Cardiac septum (tissue), 1 donor: Measurements from ENCODE around the gene XPA. TPM values are rescaled to one million over a fixed set of nuclear protein-coding genes. Genes with fewer than 3 reads are reported as not detected.
"Not testable (repeated sequence)": the region's sequence is repeated elsewhere in the genome, so short reads cannot be mapped to it uniquely, and the experiment has no call there.

Experiments
- DNase-seq: peaks from one replicate; pipeline ENCODE4 v3.0.0-alpha.2; 2020; ENCODE audit warnings: low spot score
- intact Hi-C: fragments of 100-400 bp; cut with DNase I; formaldehyde crosslinking; loops from one replicate; pipeline ENCODE4 v1.14.0; 2022
- total RNA-seq: library from RNA; stranded (reverse); fragmentation: NEBNext Ultra II Directional; extraction: Animal tissue kit (Norgen Biotek cat#: 25700); gene quantifications from one replicate; pipeline ENCODE4 v1.2.1, GENCODE V29; 2021
- donor health status: DM: no; HTN: no; CAD: no.

The XPA gene
- total RNA-seq, 1 donor from 2014 or later, result 10.3 TPM

DNA sequence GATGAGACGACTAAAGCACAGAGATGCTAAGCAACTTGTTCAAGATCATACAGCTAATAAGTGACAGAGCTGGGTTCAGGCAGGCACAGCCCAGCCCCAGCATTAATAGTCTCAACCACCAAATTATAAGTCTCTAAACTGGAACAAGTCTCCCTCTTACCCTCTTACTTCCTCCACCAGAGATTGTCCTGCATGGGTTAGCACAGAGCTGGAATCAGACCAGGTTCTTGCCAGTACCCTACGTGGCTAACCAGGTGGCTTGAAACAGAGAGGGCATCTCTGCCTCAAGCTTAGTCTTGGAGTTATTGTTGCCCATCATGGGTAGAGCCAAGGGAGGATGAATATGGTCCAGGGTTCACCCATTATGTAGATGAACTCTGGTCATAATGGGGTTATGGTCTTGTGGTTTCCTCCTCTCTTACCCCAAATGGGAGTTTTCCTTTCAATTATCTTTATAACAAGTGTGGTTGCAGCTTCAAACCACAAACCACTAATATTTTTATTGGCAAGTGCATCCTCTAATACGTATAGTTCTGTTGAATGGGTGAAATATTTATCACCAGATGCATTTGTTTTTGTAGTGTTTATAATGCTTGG, 8.3 kb upstream of the XPA start:
- intact Hi-C loops, result no loop called here
- no peak for DNase-seq

DNA sequence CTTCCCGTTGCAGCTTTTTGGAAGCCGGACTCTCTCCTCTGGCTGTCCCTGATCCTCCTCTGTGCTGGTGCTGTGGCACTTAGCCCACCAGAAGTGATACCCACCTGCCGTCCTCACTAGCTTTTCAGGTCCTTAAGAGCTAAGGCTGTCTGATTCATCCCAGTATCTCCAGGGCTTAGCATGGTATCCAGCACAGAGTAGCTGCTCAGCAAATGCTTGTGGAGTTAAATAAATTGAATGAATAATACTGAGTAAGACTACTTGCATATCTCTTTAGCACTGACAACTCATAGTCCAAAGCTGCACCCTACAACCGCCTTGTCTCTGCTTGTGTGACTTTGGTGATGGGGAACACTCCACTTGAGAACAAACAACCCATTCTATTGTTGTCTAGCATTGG, 7.7 kb upstream of the XPA start:
- no peak for DNase-seq
- intact Hi-C loops, result no loop called here

DNA sequence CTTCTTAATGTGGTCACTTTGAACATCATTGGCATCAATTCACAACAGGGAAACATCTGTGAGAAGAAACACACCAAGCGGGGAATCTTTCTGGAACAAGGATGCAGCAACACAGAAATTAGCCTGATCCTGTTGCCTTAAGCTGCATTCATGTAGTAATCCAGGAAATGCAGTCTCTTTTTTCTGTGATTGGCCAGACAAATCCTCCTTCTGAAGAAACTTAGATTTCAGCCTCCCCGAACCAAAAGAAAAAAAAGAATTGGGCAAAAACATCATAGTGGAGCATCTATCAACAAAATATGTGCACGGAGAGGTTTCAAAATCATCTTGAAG, 7.2 kb upstream of the XPA start:
- intact Hi-C loops, result no loop called here
- no peak for DNase-seq

DNA sequence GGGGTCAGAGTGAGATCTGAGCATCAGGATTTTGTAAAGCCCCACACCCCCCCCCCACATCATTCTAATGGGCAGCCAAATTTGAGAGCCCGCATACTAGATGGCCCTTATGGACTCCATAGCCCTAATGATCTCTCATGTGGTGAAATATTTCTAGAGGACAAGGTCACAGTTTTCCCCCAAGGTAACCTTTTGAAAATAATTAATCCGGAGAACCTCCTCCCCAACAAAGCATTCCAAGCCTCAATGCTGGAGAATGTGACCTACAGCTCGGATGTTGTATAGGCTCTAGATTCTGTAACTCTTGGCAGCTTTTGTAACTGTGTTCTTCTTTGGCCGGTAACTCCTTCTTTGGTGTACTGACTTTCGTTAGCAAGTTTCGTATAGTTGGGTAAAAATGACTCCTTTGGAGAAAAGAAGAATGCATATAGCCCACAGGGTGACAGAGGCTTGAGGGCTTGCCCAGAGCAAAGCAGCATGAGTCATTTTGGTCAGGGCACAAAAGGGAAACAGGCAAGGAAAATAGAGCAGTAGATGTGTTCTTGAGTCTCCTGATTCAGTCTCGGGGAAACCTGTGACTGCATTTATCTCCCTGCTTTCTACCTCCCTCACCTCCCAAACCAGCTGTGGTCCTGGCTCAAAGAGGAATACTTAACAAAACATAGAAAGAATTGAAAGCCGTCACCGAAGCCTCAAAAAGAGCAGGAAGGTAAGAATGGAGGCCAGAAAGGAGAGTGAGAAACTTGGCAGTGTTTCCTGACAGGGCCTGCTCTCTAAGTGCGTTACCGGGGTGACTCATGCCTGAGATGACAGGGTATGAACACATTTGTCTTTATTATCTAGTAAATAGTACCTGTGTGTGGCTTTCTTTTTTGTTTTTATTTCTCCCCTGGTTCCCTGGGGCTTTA, 6.6 kb upstream of the XPA start:
- intact Hi-C loops, result no loop called here
- no peak for DNase-seq

DNA sequence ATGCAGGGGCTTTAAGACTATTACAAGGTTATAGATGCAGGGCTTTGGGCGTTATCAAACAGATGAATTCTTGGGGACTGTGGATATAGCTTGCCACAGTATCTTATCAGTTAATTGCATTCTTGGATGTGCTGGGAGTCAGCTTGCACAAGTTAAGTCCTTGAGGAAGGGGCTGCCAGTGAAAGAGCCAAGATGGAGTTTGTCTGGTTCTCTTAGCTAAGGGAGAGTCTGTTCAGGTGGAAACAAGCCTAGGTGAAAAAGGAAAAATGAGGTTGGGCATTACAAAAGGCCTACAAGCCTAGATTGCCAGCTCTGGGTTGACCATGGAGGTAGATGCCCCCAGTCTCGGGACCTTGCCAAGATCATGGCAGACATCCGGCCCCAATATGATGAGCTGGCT, 2.7 kb upstream of the XPA start:
- intact Hi-C loops, DNase-seq: not testable (repeated sequence)

DNA sequence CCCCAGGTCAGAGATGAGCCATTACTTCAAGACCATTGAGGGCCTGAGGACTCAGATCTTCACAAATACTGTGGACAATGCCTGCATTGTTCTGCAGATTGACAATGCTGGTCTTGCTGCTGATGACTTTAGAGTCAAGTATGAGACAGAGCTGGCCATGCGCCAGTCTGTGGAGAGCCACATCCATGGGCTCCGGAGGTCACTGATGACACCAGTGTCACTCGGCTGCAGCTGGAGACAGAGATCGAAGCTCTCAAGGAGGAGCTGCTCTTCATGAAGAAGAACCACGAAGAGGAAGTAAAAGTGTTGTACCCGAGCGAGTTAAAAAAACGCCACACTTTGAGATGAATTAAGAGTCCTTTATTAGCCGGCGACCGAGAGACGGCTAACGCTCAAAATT, 2.1 kb upstream of the XPA start:
- intact Hi-C loops, DNase-seq: not testable (repeated sequence)

DNA sequence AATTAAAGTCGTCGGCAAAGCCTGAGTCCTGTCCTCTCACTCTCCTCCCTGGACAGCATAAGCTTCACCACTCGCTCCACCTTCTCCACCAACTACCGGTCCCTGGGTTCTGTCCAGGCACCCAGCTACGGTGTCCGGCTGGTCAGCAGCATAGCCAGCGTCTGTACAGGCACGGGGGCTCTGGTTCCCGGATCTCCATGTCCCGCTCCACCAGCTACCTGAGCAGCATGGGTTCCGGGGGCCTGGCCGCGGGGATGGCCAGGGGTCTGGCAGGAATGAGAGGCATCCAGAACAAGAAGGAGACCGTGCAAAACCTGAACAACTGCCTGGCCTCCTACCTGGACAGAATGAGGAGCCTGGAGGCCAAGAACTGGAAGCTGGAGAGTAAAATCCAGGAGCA, 1.7 kb upstream of the XPA start:
- intact Hi-C loops, result no loop called here
- DNase-seq, result no peak

DNA sequence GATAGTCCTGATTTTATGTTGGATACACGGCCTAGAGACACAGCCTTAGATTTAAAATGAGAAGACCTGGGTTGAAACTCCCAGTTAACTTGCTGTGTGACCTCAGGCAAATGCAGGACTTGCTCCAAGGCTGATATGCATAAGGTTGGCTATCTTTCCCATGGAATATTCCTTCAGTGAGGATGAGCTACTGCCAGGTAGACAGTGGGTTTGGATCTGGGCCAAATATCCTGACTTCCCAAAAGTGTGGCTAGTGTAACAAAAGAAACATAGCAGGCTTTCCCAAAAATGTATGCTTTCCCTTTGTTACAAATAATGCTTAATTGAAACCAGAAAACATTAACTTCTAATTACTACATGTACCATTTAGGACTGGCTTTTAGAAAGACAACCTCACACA, 697 bp upstream of the XPA start:
- DNase-seq, result no peak
- intact Hi-C loops, result no loop called here

DNA sequence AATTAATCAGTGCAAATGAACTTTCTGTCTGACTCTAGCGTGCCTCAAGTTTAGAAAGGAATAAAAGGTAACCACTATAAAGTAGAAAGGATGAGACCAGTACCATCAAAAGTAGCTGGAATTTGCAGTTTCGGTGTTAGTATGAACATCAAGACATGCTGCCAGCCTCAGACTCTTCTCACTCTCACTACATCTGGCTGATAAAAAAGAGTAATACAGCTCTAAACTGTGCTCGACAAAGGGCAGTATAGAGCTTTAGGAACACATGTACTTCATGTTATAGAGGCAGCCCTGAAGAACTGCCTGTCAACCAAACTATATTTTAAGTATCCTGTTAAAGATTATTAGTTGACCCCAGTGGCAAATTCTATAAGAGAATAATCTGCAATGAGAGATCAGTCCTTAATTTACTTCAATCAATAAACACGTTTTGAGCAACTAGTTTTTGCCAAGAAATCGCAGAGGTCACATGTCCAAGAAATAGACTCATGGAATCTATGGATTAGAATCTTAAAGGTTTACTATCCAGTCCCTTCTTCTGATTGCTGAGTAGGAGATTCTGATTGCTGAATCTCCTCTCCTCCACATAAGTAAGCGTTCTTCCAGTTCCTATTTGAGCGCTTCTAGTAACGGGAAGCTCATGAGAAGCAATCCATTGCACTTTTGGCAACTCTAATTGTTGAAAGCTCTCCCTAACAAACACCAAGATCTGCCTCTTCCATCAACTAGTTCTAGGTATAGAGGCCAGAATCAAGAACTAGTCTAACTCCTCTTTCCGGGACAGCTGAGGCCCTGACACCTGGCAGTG, 941 bp downstream of the XPA start:
- intact Hi-C loops, result no loop called here
- DNase-seq, result no peak

DNA sequence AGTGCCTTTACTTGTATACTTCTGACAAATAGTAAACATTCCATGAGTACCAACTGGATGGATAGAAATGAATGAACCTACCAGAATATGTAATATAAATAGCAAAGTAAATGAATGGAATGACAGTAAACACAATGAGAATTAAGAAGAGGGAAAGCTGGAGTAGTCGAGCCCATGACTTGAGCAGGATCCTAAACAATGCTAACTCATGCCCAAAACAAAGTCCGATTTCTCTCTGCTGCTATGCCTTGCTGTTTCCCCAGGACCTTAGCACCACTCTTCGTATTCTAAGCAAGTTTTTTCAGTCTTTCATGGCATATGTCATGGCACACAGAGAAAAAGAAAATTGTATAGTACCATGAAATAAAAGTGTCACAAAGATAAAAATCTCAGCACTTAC, 1.8 kb downstream of the XPA start:
- DNase-seq, result no peak
- intact Hi-C loops, result no loop called here

DNA sequence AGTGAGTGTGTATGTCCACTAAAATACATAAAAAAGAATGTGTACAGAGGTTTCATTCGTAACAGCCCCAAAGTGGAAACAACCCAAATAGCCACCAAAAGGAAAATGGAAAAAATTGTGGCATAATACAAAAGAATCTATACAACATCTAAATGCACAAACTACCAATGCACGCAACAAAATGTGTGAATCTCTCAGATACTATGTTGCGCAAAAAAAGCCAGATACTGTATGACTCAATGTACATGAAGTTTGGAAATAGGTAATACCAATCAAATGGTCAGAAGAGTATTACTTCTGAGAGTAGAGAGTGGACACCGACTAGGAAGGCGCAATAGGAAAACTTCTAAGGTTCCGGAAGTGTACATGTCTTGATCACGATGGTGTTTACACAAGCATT, 2.4 kb downstream of the XPA start:
- no peak for DNase-seq
- intact Hi-C loops, result no loop called here

DNA sequence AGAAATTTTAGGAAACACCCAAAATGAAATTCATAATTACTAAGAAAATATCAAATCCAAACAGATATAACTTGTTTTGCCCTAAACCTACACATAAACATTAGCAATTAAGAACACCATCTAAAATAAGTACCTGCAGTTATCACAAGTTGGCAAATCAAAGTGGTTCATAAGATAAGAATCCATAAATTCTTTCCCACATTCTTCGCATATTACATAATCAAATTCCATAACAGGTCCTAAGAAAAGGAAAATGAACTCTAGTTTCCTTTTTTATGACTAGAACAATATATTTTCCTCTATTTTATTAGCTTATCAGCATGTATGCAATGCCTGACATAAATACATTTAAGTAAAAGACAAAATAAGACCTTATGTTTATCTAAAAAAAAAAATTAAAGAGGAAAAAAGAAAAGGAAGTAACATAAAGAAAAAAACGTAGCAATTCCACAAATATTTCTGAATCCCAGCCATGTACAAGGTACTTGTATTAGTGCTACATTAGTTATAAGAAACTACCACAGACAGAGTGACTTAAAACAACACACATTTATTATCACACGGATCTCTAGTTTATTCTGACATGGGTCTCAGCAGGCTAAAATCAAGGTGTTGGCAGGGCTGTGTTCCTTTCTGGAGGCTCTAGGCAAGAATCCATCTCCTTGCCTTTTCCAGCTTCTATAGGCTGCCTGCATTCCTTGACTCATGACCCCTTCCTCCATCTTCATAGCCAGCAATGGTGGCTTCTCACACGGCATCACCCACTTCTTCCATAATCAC, 7.5 kb downstream of the XPA start:
- no peak for DNase-seq
- intact Hi-C loops, result no loop called here

DNA sequence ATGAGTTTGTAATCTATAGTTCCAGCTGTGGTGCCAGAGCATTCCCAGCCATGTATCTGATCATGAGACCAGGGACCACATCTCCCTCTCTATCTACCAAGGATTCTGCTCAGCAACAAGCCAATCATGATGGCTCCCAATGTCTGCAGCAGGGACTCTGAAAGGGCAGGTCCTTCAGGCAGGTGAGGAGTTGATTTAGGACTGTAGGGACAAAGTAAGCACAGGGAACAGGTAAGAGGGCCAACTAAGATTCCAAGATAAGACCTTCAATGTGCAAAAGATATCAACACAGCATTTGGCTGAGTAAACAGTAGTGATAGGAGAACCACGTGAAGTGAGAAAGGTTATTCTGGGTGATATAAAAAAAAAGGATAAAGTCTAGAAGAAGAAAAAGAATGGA, 8.5 kb downstream of the XPA start:
- intact Hi-C loops, result no loop called here
- no peak for DNase-seq

DNA sequence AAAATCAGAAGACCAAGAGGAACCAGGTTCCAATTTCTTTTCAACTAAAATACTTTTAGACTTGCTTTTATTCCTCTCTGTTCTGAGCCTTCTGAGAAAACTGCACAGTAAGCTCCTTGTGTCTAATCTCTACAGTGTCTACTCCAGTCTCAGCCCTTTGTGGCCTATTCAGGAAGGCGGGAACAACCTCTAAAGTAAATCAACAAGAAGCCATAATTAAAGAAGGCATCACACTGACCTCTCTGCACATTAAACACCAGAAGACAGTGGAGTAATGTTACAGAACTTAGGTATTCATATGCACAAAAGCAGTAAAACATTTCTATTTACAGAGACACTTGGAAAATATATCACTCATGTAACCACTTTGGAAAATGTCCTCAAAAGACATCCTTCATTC, 14.9 kb downstream of the XPA start:
- intact Hi-C loops, result no loop called here
- no peak for DNase-seq

DNA sequence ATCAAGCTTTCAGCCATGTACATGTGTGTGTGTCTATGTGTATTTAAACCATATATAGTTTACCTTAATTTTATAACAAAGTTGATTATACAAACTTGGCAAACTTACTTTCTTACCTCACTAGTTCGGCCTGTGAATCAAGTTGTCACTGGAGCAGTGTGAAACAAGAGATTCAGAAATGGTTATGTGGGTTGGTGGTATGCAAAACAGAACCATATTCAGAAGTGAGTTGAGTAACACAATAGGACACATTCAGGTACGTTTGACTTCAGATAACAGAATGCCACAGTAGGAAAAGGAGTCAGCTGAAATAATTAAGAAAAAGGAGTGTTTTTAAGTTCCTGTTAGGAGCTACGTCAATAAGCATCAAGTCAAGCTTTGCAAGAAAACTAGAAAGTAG, 21.5 kb downstream of the XPA start:
- no peak for DNase-seq
- intact Hi-C loops, result no loop called here

DNA sequence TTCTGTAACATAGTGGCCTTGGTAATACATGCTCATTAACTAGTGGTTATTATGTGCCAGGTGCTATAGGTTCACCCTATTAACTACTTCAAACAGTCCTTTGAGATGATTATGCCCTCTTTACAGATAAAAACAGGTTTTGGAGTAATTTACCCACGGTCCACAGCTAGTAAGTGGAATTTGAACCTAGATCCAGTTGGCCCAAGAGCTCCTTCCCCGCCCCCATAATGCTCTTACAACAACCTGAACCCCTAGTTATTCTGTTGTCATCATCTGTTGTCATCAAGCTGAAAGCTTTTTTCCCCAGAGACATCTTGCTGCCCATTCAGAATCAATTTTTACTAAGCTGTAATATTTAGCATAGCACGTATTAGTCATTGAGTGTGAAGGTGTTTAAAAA, 23.2 kb downstream of the XPA start:
- intact Hi-C loops, result no loop called here
- DNase-seq, result no peak

DNA sequence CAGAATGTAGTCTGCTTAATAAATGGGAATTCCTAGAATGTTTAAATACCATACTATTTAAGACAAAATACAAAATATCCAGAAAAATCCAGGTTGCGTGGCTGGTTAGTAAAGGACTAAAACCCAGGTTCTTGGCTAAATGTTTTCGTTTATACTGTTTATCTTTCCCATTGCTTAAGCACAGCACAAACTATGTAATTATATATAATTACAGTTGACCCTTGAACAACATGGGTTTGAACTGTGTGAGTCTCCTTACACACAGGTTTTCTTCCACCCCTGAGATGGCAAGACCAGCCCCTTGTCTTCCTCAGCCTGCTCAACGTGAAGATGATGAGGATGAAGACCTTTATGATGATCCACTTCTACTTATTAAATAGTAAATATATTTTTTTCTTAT, 24.7 kb downstream of the XPA start:
- no peak for DNase-seq
- intact Hi-C loops, result no loop called here

DNA sequence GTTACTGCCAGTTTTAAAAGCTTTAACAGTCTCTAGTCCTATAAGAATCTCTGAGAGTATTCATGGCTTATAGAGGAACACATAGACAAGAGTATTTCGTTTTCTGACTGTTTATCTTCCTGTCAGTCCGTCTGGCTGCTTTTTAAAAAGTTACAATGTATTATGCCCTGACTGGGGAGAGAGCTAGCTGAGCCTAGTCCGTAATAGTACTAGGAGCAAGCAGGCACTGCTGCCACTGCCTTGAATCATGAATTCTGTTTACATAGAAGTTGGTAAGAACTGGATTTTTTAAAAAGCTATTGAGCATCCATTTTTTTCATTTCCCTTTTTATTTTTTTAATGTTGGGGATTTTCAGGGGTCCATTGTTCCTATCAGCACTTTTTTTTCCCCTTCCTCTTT, 26.6 kb downstream of the XPA start:
- intact Hi-C loops, result no loop called here

DNA sequence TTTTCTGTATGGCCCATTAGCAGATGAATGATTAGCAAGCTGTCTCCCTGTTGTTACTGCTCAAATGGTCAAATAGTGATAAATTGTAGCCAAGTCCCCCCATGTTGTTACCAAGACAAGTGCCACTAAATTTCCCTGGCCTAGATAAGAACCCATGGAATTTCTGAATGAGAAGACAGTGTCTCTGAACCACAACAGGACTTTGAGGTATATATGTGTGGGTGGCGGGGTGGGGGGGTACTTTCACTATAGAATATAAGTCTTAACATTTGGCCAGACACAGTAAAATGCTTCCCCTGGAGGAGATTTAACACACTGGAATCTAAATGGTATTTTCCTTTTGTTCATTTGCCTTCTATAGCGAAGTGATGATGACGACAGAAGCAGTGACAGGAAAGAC, 28.7 kb downstream of the XPA start:
- DNase-seq, result no peak
- intact Hi-C loops, result no loop called here

More for the DNA sequence above, 26.6 kb downstream of the XPA start:
- no peak for DNase-seq
